Upper lobe of left lung (tissue), 6 donors: Measurements from ENCODE around the gene IZUMO1. TPM values are rescaled to one million over a fixed set of nuclear protein-coding genes. Genes with fewer than 3 reads are reported as not detected.
A peak's percentile ranks its signal among the peaks of the same experiment; 100 is the strongest.

Experiments
- ATAC-seq, 2 donors: fragments of 200-7000 bp; cut with Tn5 transposase; one replicate each; pipeline ENCODE4 v1.9.1; 2022; ENCODE audit warnings: mild to moderate bottlenecking in 2 of 2, moderate library complexity in 2 of 2; ENCODE audit not compliant: low FRiP score in 2 of 2
- DNase-seq, 2 donors: peaks; one replicate each; pipeline ENCODE4 v3.0.0-alpha.2; 2019 to 2020
- H3K27ac ChIP-seq, 4 donors: fragments of 200-600 bp; sonication (generic); one replicate each; pipeline ENCODE4 v1.5.1; 2016 to 2019
- H3K27me3 ChIP-seq, 4 donors: fragments of 200-600 bp; sonication (generic); one replicate each; pipeline ENCODE4 v1.5.1; 2017 to 2019
- H3K36me3 ChIP-seq, 4 donors: fragments of 200-600 bp; sonication (generic); one replicate each; pipeline ENCODE4 v1.5.1; 2016 to 2019
- H3K4me1 ChIP-seq, 4 donors: fragments of 200-600 bp; sonication (generic); one replicate each; pipeline ENCODE4 v1.5.1; 2018 to 2019
- H3K4me3 ChIP-seq, 4 donors: fragments of 200-600 bp; sonication (generic); one replicate each; pipeline ENCODE4 v1.5.1; 2017 to 2019; ENCODE audit warnings: mild to moderate bottlenecking in 2 of 4, moderate library complexity in 1 of 4
- H3K9me3 ChIP-seq, 4 donors: fragments of 200-600 bp; sonication (generic); one replicate each; pipeline ENCODE4 v1.5.1; 2018 to 2019
- CTCF ChIP-seq, 6 experiments: fragments of 450-650 bp in 4 of 6; fragments of 200-600 bp in 2 of 6; sonication (generic) in 2 of 6; IDR thresholded peaks; one replicate each; pipeline ENCODE4 v1.5.1; 2016 to 2019; ENCODE audit warnings: antibody characterized with exemption in 6 of 6
- EP300 ChIP-seq, 4 donors: sonication (generic); formaldehyde crosslinking; IDR thresholded peaks; one replicate each; pipeline ENCODE4 v1.5.1; 2017; ENCODE audit warnings: antibody characterized with exemption in 4 of 4, control low read depth in 2 of 4
- POLR2A ChIP-seq, 4 donors: fragments of 450-650 bp; IDR thresholded peaks; one replicate each; pipeline ENCODE4 v1.5.1; 2016 to 2017; ENCODE audit warnings: antibody characterized with exemption in 4 of 4, mild to moderate bottlenecking in 2 of 4
- POLR2AphosphoS5 ChIP-seq, 2 donors: sonication (generic); formaldehyde crosslinking; IDR thresholded peaks; one replicate each; pipeline ENCODE4 v1.5.1; 2017; ENCODE audit warnings: antibody characterized with exemption in 2 of 2
- WGBS, 2 donors: methylation state at CpG; one replicate each; pipeline ENCODE4 v1.1.5; 2017 to 2018; 5-methylcytosine and 5-hydroxymethylcytosine counted together
- total RNA-seq, 6 donors: library from RNA; depleted of rRNA in 4 of 6; stranded (reverse); fragments of >200 nt in 4 of 6; gene quantifications; one replicate each; pipeline versions ENCODE4 v1.1.0 to v1.2.1, GENCODE V29; 2016 to 2021
- donor health status: DM: no; HTN: no; CAD: no; lungs with moderate emphysema.
- donor health status: DM: no; HTN: yes; CAD: no; lungs with severe emphysema.

IZUMO1 gene
- total RNA-seq, 6 donors from 2014 or later = 1.4 to 4.2 (median 2.5) TPM; not detected in 1

GRCh38 chr19:48739404-48740163 lies 7.1 kb downstream of the IZUMO1 start:
- DNase-seq (no peak), ATAC-seq (no peak)
- peak overlapping the region; percentile 81 to 94 (median 87) for H3K27ac ChIP-seq
- 19 to 32% methylated on average over 12 to 36 of the region's 51 CpGs for WGBS, 2 donors
- peaks cover 13 to 50% (median 18%) of the 10 kb centered on the region in 4 donors for H3K4me1 ChIP-seq
- H3K9me3 ChIP-seq = no peaks in the 10 kb centered on the region
- no peak for TF ChIP-seq POLR2A (IDR thresholded peaks at IDR 0.05)
- peak overlapping the region; percentile 31 to 66 (median 61) for H3K4me3 ChIP-seq
- peaks cover 0 to 9% (median 2%) of the 10 kb centered on the region in 4 donors for H3K27me3 ChIP-seq
- H3K36me3 ChIP-seq = peaks cover 0 to 10% (median 0%) of the 10 kb centered on the region in 4 donors

- Histone ChIP-seq H3K4me3 (peak overlapping the region; percentile 31 to 66 (median 61)), H3K27ac (peak overlapping the region; percentile 81 to 94 (median 87)), H3K9me3 (no peaks in the 10 kb centered on the region), H3K27me3 (peaks cover 0 to 9% (median 2%) of the 10 kb centered on the region in 4 donors), H3K36me3 (peaks cover 0 to 11% (median 0%) of the 10 kb centered on the region in 4 donors), H3K4me1 (peaks cover 13 to 50% (median 18%) of the 10 kb centered on the region in 4 donors)
- WGBS, 2 donors = 5 to 39% methylated on average over 3 to 20 of the region's 96 CpGs
- TF ChIP-seq EP300 (IDR thresholded peaks at IDR 0.05) (no peak), POLR2AphosphoS5 (IDR thresholded peaks at IDR 0.05) (peak in 1 of 2 donors; percentile 9), CTCF (IDR thresholded peaks at IDR 0.05) (peak; percentile 41 to 84 (median 68)), POLR2A (IDR thresholded peaks at IDR 0.05) (peak in 1 of 4 donors; percentile 59)
- DNase-seq (peak; percentile 95 to 99), ATAC-seq (peak; percentile 90)
Observed at GRCh38 chr19:48738557-48739403, 7.9 kb downstream of the IZUMO1 start.

- Histone ChIP-seq H3K4me1 (peaks cover 13 to 50% (median 18%) of the 10 kb centered on the region in 4 donors), H3K27me3 (peaks cover 0 to 9% (median 2%) of the 10 kb centered on the region in 4 donors), H3K4me3 (peak overlapping the region in 3 of 4 donors; percentile 60 to 66 (median 62)), H3K9me3 (no peaks in the 10 kb centered on the region), H3K27ac (peak overlapping the region in 1 of 4 donors; percentile 89), H3K36me3 (peaks cover 0 to 24% (median 0%) of the 10 kb centered on the region in 4 donors)
- WGBS, 2 donors = 55 to 57% methylated on average over 21 to 22 of the region's 22 CpGs
- TF ChIP-seq CTCF (IDR thresholded peaks at IDR 0.05) (no peak), POLR2A (IDR thresholded peaks at IDR 0.05) (no peak), POLR2AphosphoS5 (IDR thresholded peaks at IDR 0.05) (no peak), EP300 (IDR thresholded peaks at IDR 0.05) (no peak)
- DNase-seq (peak in 1 of 2 donors; percentile 54), ATAC-seq (no peak)
Observed at GRCh38 chr19:48737360-48737998, 9.2 kb downstream of the IZUMO1 start.

- WGBS, 2 donors = 59 to 78% methylated on average over 19 to 38 of the region's 38 CpGs
- H3K4me3 ChIP-seq = peak overlapping the region in 3 of 4 donors; percentile 27 to 39 (median 28)
- no peaks in the 10 kb centered on the region for H3K9me3 ChIP-seq
- peaks cover 0 to 34% (median 0%) of the 10 kb centered on the region in 4 donors for H3K36me3 ChIP-seq
- peaks cover 0 to 9% (median 2%) of the 10 kb centered on the region in 4 donors for H3K27me3 ChIP-seq
- H3K27ac ChIP-seq = peak overlapping the region in 1 of 4 donors; percentile 23
- no peak for ATAC-seq
- peaks cover 8 to 35% (median 12%) of the 10 kb centered on the region in 4 donors for H3K4me1 ChIP-seq
- no peak for TF ChIP-seq EP300 (IDR thresholded peaks at IDR 0.05)
- no peak for TF ChIP-seq POLR2AphosphoS5 (IDR thresholded peaks at IDR 0.05)
- TF ChIP-seq CTCF (IDR thresholded peaks at IDR 0.05) = no peak
- TF ChIP-seq POLR2A (IDR thresholded peaks at IDR 0.05) = no peak
- peak; percentile 53 to 83 for DNase-seq
Observed at GRCh38 chr19:48735031-48735615, 11.6 kb downstream of the IZUMO1 start.
